T-helper 2 cell treated with Interferon-gamma antibody and Interleukin-4, amounts not matched to agents 5 μg/mL and 100 μg/mL, for 36 hours (primary cell): ENCODE data around the gene MAN2C1.
A peak's percentile ranks its signal among the peaks of the same experiment; 100 is the strongest.
"Not testable (repeated sequence)": the region's sequence is repeated elsewhere in the genome, so short reads cannot be mapped to it uniquely, and the experiment has no call there.

Source experiments
- DNase-seq: peaks from one replicate; pipeline ENCODE4 v3.0.0; 2021; ENCODE audit warnings: low spot score
- H3K27ac Mint-ChIP-seq: one replicate; pipeline ENCODE4 v1.8.0; 2021; ENCODE audit warnings: mild to moderate bottlenecking, mixed read lengths
- H3K27me3 Mint-ChIP-seq: one replicate; pipeline ENCODE4 v1.8.0; 2021; ENCODE audit warnings: low read depth, mixed read lengths
- H3K36me3 Mint-ChIP-seq: one replicate; pipeline ENCODE4 v1.8.0; 2021; ENCODE audit warnings: low read depth, mixed read lengths
- H3K4me1 Mint-ChIP-seq: one replicate; pipeline ENCODE4 v1.8.0; 2021; ENCODE audit warnings: low read depth, mixed read lengths
- H3K4me3 Mint-ChIP-seq: one replicate; pipeline ENCODE4 v1.8.0; 2022; ENCODE audit warnings: mild to moderate bottlenecking, moderate library complexity, mixed read lengths
- H3K9me3 Mint-ChIP-seq: one replicate; pipeline ENCODE4 v1.8.0; 2021; ENCODE audit warnings: mixed read lengths

Gene MAN2C1

DNA sequence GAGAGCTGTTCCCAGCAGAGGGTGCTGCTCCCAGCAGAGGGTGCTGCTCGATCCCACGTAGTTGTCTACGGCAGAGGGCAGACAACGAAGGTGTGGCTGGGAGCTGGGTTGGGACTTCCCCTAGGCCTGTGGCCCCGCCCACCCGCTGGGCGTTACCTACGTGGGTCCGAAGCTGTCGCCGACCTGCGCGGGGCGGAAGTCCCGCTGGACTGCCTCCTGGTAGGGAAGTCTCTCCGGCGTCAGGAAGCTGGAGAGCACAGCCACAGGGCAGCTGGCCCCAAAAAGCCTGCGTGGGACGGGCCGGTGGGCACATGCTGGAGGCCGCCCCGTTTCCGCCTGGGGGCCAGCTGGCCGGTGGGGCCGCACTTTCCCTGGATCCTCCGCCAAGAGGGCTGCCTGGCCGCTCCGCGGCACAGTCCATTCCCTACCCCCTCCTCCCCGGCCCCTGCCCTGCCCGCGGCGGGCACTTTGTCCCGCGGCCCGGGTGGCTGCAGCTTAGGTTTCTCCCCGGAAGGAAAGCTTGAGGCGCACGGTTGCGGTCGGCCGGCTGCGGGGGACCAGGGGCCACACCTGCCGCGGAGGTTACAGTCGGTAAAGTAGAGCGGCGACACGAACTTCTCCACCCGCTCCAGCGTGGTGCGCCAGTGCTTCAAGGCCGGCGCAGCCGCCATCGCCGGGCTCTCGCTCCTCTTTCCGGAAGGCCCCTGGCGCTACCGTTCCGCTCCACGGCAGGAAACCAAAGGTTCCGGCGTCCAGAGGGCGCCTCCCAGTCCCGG is at the start of gene MAN2C1:
MAN2C1 (minus strand) TSS at position 695 of the 776 bp plus-strand sequence; CDS start at position 671, 24 bp downstream.
- Mint-ChIP-seq H3K27me3 (no peaks in the 10 kb centered on the region), H3K4me3 (peak within 1 kb of the TSS; percentile 96), H3K9me3 (no peaks in the 10 kb centered on the region), H3K4me1 (peaks cover 14% of the 10 kb centered on the region), H3K36me3 (peaks cover 27% of the 10 kb centered on the region), H3K27ac (peak within 1 kb of the TSS; percentile 91)
- peak; percentile 94 for DNase-seq

DNA sequence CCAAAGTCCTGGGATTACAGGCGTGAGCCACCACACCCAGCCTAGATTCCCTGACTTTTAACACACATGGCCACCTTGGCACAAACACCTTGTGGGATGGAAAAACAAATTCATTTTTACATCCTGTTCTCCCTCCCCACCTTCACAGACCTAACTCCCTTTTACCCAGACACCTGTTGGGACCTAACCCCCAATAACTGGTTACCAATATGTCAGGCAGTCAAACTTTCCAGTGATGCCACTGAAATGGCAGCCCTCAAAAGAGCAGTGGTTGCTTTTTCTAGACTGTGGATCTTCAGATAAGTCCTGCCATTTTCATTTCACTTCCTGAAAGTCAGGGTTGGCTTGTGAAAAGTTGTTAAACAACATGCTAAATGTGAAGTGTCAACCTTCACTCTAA is 48.2 kb upstream of the MAN2C1 start:
- DNase-seq: peak; percentile 6
- H3K9me3 Mint-ChIP-seq: no peaks in the 10 kb centered on the region
- no peak overlapping the region for H3K4me3 Mint-ChIP-seq
- H3K4me1 Mint-ChIP-seq: peaks cover 16% of the 10 kb centered on the region
- peaks cover 41% of the 10 kb centered on the region for H3K36me3 Mint-ChIP-seq
- no peaks in the 10 kb centered on the region for H3K27me3 Mint-ChIP-seq
- peak overlapping the region; percentile 49 for H3K27ac Mint-ChIP-seq

DNA sequence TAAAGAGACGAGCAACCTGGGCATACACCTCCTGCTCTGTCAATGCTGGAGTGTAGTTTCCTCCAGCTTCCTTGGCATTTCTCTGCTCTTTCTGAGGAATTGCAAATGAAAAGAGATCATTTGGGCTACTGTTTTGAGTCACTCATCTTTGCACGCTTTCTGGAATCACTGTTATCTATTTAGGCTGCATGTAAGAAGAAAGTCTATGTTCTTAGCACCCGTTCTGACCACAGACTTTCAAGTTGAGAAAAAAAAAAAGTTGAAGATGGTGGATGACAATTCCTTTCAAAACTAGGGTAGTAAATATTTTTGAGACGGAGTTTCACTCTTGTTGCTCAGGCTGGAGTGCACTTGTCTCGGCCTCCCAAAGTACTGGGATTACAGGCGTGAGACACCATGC is 41.8 kb upstream of the MAN2C1 start:
- no peak for DNase-seq
- no peaks in the 10 kb centered on the region for H3K9me3 Mint-ChIP-seq
- no peaks in the 10 kb centered on the region for H3K27me3 Mint-ChIP-seq
- no peak overlapping the region for H3K27ac Mint-ChIP-seq
- H3K4me3 Mint-ChIP-seq: no peak overlapping the region
- peaks cover 27% of the 10 kb centered on the region for H3K4me1 Mint-ChIP-seq
- peaks cover 70% of the 10 kb centered on the region for H3K36me3 Mint-ChIP-seq

DNA sequence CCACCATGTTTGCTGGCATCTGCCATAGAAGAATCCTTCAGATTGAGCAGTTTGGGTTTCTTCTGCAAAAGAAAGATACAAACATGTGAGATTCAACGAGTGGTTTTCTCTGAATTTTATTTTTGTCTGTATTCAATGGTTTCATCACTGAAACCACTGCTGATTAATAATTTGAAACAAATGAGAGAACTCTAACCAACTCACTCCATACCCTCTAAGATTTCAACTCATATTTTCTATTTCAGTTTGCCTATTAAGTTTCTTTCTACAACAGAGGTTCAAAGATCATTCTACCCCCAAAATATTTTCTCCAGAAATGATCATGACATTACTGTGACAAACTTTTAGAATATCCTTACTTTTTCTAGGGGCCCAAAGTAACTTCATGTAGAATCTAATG is 38.7 kb upstream of the MAN2C1 start:
- no peak for DNase-seq
- Mint-ChIP-seq H3K4me3 (no peak overlapping the region), H3K36me3 (peaks cover 63% of the 10 kb centered on the region), H3K27me3 (no peaks in the 10 kb centered on the region), H3K4me1 (peaks cover 25% of the 10 kb centered on the region), H3K9me3 (no peaks in the 10 kb centered on the region), H3K27ac (peak overlapping the region; percentile 8)

DNA sequence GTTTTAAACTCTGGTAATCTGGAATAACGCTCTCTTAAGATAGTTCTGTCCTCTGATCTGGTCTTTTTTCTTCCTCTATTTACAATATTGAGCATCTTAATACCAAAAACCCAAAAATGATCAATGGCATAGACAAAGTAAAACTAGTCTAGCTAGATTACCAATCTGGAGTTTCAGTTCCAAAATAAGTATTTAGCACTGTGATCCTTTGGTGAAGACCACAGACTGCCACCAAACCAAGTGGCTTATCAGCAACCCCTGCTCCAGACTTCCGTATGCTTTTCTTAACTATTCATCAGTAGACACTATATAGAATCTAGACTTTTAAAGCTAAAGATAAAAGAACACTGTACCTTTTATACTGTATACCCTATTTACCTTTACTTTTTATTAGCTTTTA is 35.5 kb upstream of the MAN2C1 start:
- no peak for DNase-seq
- H3K27ac Mint-ChIP-seq: no peak overlapping the region
- no peaks in the 10 kb centered on the region for H3K27me3 Mint-ChIP-seq
- no peaks in the 10 kb centered on the region for H3K9me3 Mint-ChIP-seq
- H3K36me3 Mint-ChIP-seq: peaks cover 59% of the 10 kb centered on the region
- H3K4me3 Mint-ChIP-seq: no peak overlapping the region
- peaks cover 19% of the 10 kb centered on the region for H3K4me1 Mint-ChIP-seq

DNA sequence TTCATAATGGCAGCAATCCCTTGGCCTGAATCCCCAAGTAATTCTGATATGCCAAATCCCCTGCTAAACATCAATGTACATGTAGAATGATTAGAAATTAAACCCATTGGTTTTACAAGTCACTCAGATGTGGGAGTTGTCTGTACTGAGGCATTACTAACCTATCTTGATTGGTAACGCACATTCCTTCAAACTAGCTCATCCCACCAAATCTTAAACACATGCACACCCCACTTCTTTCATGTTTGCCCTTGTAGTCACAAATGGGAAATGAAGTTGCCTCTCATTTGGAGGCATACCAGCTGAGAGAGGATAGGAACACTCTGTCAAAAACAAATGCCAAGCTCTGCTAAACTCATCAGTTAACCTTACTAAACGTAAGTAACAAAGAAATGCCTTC is 29.1 kb upstream of the MAN2C1 start:
- H3K36me3 Mint-ChIP-seq: peaks cover 57% of the 10 kb centered on the region

DNA sequence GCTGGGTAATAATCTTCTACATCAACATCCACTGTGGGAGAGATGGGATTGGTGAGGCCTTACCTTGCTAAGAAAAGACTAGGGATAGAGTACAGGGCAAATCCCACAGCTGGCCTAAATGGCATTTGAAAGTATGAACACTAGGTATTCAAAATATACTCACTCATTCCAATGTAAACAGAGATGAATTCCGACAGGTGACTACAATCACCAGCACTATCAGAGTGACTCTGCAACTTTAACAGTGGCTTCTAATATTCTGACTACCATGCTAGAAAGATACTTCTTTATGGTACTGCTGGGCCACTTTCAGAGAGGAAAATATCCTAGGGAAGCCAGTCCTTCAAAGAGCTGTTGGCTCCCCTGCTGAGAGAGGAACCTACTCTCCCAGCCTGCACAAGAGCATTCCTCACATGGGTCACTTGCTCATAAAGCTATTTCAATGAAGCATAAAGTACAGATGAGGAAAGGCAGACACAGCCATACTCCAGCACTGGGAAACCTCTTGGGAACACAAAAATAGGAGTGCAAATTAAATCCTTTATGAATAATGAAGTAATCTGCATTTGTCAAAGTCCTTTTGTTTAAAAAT is 21.5 kb upstream of the MAN2C1 start:
- peaks cover 8% of the 10 kb centered on the region for H3K4me1 Mint-ChIP-seq
- H3K4me3 Mint-ChIP-seq: no peak overlapping the region
- no peaks in the 10 kb centered on the region for H3K27me3 Mint-ChIP-seq
- H3K9me3 Mint-ChIP-seq: no peaks in the 10 kb centered on the region
- no peak overlapping the region for H3K27ac Mint-ChIP-seq
- H3K36me3 Mint-ChIP-seq: peaks cover 64% of the 10 kb centered on the region
- no peak for DNase-seq

More for the DNA sequence above, 29.1 kb upstream of the MAN2C1 start:
- DNase-seq: no peak
- Mint-ChIP-seq H3K4me1 (peaks cover 6% of the 10 kb centered on the region), H3K27me3 (no peaks in the 10 kb centered on the region), H3K27ac (no peak overlapping the region), H3K9me3 (no peaks in the 10 kb centered on the region), H3K4me3 (no peak overlapping the region)

DNA sequence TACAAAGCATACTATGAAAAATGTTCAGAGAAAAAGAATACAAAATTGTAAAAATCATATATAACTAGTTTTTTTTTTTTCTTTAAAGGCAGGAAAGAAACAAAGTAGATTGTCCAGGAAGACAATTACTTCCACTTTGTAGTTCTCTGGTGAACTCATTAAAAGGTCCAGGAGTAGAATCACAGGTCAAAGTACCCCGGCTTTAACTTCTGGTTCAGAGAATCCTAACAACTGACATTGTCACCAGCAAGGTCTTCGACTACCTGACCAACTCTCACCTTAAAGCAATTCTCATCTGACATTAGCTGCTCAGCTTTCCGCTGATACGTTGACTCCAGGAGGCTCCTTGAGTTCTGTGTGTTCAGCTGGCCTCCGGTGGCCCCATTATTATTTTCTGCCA is 15.6 kb upstream of the MAN2C1 start:
- H3K4me1 Mint-ChIP-seq, H3K9me3 Mint-ChIP-seq, DNase-seq, H3K27me3 Mint-ChIP-seq, H3K4me3 Mint-ChIP-seq, H3K27ac Mint-ChIP-seq: not testable (repeated sequence)
- peaks cover 61% of the 10 kb centered on the region for H3K36me3 Mint-ChIP-seq

DNA sequence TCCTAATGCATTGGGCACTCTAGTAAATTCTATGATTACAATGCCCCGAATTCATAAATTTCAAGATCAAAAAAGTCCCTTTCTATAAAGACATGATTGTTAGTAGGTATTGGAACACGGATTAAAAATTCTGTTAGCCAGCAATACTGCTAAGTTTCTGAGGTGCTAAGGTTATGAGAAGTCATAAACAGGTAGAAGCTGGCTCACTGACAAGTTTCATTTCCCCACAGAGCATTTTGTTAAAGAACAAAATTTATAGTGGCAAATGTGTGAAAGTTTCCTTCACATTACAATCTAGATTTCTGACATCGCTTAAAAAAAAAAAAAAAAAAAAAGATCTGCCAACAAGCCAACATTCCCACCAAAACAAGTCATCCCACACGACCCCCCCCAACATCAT is 12.4 kb upstream of the MAN2C1 start:
- H3K4me3 Mint-ChIP-seq: no peak overlapping the region

DNA sequence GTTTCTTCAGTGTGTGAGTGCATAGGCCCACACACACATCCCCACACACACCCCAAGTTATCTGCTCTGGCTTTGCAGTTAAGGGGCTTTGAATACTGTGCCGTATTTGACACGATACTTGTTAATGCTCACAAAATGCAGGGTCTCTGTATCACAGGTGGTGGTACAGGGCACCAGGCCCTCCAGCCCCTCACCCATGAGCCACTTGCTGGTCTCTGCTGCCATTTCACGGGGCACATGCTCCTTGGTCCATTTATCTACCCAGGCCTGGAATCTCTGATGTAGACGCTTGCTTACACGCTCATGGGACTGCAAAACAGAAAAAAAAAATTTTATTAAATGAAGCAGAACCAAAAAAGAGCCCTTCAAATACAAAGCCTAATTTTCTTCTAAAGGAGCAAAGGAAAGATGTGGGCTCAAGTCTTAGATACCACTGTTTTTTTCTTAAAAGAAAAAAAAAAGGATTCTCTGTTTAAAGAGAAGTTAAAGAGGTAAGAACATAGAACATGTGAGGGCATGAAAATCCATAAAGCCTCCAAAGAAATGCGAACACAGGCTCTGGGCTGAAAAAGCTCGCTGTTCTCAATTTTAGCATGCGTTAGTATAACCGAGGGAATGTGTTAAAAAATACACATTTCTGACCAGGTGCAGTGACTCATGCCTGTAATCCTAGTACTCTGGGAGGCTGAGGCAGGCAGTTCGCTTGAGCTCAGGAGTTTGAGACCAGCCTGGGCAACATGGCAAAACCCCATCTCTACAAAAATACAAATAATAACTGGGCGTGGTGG is 3.7 kb upstream of the MAN2C1 start:
- DNase-seq: no peak
- Mint-ChIP-seq H3K27me3 (no peaks in the 10 kb centered on the region), H3K4me1 (peaks cover 16% of the 10 kb centered on the region), H3K27ac (no peak overlapping the region), H3K4me3 (no peak overlapping the region), H3K9me3 (no peaks in the 10 kb centered on the region), H3K36me3 (peaks cover 53% of the 10 kb centered on the region)

More for the DNA sequence above, 12.4 kb upstream of the MAN2C1 start:
- H3K9me3 Mint-ChIP-seq: no peaks in the 10 kb centered on the region
- H3K4me1 Mint-ChIP-seq: no peaks in the 10 kb centered on the region
- H3K36me3 Mint-ChIP-seq: peaks cover 58% of the 10 kb centered on the region
- no peaks in the 10 kb centered on the region for H3K27me3 Mint-ChIP-seq
- DNase-seq: no peak
- no peak overlapping the region for H3K27ac Mint-ChIP-seq

DNA sequence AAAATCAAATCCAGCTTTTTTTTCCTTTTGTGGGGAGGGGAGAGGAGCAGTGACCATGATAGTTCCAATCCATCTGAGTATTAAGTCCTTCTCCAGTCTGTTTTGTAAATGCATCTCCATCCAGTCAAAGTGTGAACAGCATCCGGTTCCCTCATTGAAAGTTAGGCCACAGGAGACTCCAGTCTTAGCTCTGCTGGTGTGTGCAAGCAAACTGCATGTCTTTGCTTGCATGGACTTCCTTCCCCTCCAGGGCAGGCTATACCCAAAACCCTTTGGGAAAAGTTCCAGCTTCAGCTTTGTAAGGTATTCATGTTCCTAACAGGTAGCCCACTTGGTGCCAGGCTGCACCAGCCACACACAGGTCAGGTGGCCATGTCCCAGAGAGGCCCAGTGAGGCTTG is 3.1 kb upstream of the MAN2C1 start:
- no peak overlapping the region for H3K4me3 Mint-ChIP-seq
- no peaks in the 10 kb centered on the region for H3K27me3 Mint-ChIP-seq
- DNase-seq: no peak
- no peak overlapping the region for H3K27ac Mint-ChIP-seq
- no peaks in the 10 kb centered on the region for H3K9me3 Mint-ChIP-seq
- peaks cover 51% of the 10 kb centered on the region for H3K36me3 Mint-ChIP-seq
- H3K4me1 Mint-ChIP-seq: peaks cover 16% of the 10 kb centered on the region

DNA sequence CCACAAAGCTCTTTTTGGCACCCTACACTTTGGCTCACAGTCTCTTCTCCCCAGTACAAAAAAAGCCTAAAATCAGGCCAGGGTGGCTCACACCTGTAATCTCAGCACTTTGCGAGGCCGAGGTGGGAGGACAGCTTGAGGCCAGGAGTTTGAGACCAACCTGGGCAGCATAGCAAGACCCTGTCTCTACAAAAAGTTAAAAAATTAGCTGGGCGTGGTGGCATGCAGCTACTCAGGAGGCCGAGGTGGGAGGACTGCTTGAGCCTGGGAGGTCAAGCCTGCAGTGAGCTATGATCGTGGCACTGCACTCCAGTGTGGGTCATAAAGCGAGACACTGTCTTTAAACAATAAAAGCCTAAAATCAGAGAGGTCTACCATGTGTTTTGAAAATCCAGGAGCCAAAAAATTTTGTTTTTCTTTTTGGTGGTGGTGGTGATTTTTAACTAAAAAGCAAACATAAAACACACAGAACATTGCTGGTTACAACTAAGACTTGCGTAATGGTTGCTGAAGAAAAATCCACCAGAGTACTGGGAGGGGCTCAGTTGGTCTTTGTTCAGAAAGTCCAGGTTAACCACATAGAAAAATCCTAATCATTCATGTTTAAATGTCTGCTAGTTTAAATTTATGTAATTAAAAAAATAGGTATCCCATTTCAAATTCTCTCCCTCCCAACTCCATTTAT is 1.6 kb upstream of the MAN2C1 start:
- no peak for DNase-seq
- H3K9me3 Mint-ChIP-seq: no peaks in the 10 kb centered on the region
- peaks cover 16% of the 10 kb centered on the region for H3K4me1 Mint-ChIP-seq
- no peaks in the 10 kb centered on the region for H3K27me3 Mint-ChIP-seq
- H3K36me3 Mint-ChIP-seq: peaks cover 40% of the 10 kb centered on the region
- H3K27ac Mint-ChIP-seq: peak overlapping the region; percentile 1
- H3K4me3 Mint-ChIP-seq: peak overlapping the region; percentile 96

DNA sequence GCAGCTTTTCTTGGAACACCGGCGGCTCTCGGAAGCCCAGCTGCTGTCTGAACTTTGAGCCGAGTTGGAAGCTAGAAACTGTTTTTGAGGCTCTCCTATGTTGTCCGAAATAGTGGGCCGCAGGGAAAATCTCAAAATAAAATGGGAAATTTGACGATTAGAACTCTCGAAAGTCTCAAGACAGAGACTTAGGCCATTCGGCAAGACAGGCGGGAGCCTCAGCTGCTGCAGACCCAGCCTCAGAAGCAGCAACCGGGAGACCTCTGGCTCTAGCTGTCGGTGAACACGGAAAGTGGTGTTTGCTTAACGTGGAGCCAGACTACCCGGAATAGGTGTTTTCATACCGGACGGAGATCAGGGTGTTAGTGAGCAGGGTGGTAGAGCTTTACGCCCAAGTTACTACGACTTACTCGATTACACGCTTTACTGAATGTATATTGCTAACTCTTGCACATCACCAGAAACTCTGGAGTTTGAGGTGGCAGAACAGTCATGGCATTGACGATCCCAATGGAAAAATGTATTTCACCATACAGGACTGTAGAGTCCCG is 357 bp upstream of the MAN2C1 start:
- Mint-ChIP-seq H3K9me3 (no peaks in the 10 kb centered on the region), H3K4me3 (peak overlapping the region; percentile 96), H3K27me3 (no peaks in the 10 kb centered on the region), H3K36me3 (peaks cover 30% of the 10 kb centered on the region), H3K27ac (peak overlapping the region; percentile 91), H3K4me1 (peaks cover 16% of the 10 kb centered on the region)
- peak; percentile 13 for DNase-seq
